NK-92 treated with Interleukin-12 subunit alpha and Interleukin-12 subunit beta, amount 100 ng/mL, for 24 hours (cell line): ENCODE results near the gene IRS1.
A peak's percentile ranks its signal among the peaks of the same experiment; 100 is the strongest.

Experiments
- DNase-seq: peaks from one replicate; lab custom pipeline; 2025; lab: John Stamatoyannopoulos, UW

Gene IRS1

DNA sequence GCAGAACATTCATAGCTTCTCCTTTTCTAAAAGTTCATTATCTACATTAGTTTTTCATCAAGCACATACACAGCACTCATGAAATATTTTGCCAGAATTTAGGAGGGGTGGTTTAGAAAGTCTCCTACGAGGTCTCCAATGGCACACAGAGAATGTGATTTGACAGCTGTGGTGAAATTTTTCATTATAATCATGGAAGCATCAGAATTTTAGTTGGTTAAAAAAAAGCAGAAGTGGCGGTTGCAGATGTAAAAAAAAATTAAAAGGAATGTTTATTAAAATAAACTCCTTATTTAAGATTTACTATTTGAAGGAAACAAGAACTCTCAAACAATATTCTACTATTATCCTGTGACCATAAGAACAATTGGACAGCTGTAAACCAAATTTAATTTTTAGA, 25.4 kb upstream of the IRS1 start:
- no peak for DNase-seq

DNA sequence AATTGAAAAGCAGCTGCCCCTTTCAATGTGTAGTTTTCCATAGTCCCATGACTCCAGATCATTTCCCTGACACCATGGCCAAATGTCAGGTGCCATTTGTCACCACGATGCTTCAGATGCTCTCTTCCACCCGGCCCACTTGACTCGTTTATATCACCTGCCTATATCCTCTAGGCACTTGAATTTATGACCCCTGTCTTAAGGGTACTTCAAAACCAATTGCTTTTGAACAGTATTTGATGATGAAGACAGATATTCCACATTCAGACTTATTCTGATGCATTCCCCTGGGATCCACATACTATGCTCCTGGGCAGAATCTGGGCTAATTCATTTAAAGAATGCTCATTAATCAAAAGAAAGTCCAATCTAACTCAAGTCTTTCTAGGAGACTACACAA, 19.3 kb upstream of the IRS1 start:
- DNase-seq: no peak

DNA sequence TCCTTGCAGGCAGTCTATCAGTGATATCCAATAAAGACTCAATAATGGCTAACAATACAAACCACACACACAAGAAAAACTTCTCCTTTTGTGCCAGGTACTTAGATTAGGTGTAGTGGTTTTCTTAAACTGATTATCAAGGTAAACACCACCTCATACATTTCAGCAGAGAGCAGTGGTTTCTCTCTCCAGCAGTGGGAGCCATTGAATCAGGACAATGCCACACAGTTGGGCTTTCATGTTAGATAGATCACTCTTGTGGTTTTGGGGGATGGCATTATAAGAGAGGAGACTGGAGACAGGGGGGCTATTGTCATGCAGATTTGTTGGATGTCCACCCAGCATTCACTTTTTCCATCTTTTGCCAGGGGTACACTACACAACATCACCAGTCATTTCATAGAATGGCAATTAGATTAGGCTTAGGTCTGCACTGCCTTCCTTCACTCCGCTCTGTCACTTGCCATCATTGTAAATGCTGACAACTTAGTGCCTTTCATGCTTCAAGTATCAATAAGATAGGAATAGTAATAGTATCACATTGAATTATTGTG, 13.6 kb upstream of the IRS1 start:
- no peak for DNase-seq

- no peak for DNase-seq
Observed at GRCh38 chr2:226803410-226803809, 3.8 kb upstream of the IRS1 start.

DNA sequence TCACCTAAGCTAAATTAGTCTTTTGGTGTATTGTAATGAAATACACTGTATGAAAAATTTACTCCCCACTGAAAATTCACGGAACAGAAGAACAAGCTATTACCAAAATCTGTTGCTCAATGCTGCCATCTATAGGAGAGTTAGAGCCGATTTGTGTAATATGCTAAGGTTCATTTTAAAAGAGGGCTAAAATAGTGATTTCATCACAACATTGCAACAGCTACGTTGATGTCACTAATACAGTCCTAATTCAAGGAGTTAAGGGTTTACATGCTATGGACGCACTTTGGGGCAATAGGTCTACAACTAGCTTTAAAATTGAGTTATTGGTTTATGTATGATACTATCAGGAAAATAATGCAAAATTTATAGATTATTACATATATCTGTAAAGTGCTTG, 3.0 kb upstream of the IRS1 start:
- no peak for DNase-seq

GRCh38 chr2:226800941-226801784, 1.5 kb upstream of the IRS1 start:
- peak; percentile 83 for DNase-seq

- DNase-seq: peak; percentile 50
Observed at GRCh38 chr2:226799976-226800940, 638 bp upstream of the IRS1 start.

DNA sequence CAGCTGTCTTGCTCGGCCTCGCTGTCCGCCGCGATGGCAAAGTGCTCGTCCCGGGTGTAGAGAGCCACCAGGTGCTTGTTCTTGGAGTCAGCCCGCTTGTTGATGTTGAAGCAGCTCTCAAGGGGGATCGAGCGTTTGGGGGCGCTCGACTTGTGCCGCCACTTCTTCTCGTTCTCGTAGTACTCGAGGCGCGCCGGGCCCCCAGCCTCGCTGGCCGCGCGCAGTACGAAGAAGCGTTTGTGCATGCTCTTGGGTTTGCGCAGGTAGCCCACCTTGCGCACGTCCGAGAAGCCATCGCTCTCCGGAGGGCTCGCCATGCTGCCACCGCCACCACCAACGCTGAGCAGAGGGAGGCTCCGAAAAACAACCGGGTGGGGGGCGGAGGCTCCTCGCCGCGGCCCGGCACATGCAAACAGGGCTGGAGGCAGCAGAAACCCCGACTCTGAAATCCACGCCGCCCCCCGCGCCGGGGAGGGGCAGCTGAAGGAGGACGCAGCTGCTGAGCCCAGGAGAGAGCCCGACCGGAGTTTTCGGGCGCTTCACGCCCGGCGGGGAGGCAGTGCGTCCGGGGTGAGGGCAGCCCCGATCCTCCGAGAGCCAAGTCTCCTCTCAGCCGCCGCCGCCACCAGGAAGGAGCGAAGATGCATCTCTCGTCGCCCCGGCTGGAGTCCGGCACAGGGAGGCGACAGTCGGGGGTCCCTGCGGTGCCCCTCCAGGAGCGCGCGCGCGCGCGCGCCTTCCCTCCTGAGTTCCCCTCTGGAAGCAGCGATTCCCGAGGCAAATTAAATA, 1.0 kb downstream of the IRS1 start:
- DNase-seq: no peak

DNA sequence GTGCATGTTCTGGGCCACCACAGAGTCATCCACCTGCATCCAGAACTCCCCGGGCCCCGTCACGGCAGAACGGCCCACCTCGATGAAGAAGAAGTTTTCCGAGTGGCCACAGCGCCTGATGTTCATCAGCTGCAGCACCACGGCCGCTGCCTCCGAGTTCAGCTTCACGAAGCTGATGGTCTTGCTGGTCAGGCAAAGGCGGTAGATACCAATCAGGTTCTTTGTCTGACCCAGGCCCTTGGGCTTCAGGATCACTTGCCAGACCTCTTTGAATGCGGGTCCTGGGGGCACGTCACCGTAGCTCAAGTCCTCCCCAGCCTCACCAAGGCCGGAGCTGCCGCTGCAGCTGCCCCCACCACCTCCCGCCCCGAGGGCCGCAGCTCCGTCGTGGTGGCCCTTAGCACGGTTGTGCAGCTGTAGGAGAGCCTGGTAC, 1.6 kb downstream of the IRS1 start:
- DNase-seq: no peak

GRCh38 chr2:226797289-226797988, 2.2 kb downstream of the IRS1 start:
- no peak for DNase-seq

DNA sequence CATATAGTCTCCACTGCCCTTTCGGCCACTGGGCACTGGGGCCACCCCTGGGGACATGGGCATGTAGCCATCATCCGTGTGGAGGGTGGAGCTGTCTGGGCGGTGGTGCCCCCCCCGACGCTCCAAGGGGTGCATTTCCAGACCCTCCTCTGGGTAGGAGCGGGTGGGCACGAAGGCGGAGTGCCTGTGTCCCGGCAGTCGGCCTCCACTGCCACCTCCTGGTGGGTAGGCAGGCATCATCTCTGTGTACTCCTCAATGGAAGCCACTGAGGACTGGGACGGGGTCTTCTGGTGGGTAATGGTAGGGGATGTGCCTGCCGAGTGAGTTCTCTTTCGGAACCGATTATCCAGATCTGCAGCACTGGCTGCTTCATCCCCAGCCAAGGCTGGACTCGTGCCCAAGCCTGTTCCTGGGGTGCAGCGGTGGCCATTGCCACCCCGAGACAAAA, 2.8 kb downstream of the IRS1 start:
- DNase-seq: no peak

DNA sequence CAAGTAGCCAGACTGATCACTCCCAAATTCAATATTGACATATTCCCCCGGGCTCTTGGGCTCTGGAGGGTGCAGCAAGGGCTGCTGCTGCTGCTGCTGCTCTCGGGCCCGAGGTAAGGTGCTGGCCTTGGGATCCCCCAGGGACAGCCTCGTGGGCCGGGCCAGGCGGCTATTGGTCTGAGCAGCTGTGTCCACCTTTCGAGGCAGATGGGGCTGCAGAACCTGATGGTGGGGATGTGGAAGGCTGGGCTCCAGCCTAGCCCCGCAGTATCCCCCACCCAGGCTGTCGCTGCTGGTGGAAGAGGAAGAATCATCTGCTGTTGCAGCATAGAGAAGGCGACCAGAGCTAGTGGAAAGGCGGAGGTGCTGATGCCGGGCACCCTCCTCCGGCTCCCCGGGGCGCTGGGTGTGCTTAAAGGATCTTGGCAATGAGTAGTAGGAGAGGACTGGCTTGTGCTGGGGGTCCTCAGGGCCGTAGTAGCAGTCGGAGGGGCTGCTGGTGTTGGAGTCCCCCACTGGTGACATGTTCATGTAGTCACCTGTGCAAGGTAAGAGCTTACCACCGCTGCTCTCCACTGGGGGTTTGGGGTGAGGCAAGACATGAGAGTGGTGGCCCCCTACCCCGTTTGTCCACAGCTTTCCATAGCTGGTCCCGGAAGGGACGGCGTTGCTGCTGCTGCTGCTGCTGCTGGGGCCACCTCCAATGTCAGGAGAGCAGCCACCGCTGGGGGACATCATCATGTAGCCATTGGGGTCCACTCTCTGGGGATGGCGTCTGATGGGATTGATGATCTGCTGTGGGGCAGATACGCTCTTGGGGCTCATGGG, 3.4 kb downstream of the IRS1 start:
- no peak for DNase-seq

DNA sequence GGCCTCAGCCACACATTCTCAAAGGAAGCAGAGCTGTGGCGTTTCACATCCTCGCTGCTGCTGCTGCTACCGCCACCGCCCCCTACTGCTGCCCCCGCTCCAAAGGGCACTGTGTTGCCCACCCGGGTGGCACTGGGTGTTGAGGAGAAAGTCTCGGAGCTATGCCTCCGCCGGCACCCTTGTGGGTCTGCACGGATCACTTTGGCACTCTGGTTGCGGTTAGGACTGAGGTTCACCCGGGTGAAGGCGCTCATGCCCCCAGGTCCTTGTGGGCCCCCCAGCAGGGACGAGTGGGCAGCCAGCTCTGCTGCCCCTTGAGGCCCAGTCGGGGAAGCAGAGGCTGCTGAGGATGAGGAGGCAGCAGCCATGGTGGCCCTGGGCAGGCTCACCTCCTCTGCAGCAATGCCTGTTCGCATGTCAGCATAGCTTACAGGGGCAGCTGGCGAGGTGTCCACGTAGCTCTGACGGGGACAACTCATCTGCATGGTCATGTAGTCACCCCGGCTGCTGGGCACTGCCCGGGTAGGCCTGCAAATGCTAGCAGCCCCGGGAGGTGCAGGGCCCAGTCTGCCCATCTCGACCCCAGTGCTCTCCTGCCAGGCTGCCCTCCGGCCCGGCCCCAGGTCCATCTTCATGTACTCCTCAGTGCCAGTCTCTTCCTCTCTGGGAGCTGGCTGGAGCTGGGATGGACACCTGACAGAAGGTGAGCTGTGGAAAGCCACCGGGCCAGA, 4.2 kb downstream of the IRS1 start:
- no peak for DNase-seq

DNA sequence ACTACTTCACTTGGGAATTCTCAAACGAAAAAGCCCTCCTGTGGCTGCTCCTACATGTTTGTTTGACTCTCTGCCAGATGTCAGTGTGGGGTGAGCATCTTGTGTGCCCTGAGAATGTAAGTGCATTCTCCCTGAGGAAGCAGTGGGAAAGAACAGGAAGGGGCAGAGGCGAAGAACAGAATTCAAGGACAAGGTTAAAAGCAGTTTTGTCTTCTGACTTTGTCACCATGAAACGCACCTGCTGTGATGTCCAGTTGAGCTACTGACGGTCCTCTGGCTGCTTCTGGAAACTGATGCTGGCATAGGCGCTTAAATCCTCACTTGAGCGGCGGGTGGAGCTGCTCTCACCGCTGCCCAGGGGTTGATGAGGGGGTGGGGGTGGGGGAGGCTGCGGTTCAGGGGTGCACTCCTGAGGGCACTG, 4.9 kb downstream of the IRS1 start:
- DNase-seq: no peak

DNA sequence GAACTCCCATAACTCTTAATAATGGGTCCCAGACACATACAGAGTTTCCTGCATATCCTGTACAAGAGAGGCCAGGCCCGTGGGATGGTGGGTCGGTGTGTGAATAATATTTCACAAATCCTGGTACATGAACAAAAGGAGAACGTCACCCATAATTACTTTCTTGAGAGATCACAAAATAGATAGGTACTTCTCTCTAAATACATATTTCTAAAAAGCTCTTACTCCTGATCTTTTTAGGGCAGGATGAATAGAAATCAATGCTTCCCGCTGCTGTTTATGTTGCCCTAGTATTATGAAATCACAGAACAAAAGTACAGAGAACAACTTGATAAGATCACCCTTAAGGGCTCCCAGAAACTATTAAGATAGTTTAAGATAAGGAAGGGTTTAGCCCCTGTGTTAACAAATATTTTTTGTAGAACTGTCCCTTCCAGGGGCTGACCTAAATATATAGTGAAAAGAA, 5.4 kb downstream of the IRS1 start:
- DNase-seq: no peak

DNA sequence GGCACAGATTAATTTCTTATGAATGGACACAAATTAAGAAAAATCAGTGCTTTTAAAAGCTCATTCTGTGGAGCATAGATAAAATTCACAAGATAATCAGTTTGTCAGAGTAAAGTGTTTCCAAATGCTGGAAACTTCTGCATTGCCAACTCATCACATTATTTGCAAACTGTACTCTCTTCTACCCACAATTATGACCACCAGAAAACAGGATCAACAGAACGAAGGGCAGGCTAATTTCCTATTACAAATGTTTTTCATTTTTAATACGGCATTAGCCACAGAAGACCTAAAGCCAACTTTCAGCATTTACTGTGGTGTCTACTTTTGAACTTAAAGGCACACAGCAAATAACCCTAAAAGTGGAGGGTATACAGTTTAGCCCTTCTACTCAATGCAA, 6.0 kb downstream of the IRS1 start:
- no peak for DNase-seq

- DNase-seq: no peak
Observed at GRCh38 chr2:226792155-226792881, 7.3 kb downstream of the IRS1 start.

DNA sequence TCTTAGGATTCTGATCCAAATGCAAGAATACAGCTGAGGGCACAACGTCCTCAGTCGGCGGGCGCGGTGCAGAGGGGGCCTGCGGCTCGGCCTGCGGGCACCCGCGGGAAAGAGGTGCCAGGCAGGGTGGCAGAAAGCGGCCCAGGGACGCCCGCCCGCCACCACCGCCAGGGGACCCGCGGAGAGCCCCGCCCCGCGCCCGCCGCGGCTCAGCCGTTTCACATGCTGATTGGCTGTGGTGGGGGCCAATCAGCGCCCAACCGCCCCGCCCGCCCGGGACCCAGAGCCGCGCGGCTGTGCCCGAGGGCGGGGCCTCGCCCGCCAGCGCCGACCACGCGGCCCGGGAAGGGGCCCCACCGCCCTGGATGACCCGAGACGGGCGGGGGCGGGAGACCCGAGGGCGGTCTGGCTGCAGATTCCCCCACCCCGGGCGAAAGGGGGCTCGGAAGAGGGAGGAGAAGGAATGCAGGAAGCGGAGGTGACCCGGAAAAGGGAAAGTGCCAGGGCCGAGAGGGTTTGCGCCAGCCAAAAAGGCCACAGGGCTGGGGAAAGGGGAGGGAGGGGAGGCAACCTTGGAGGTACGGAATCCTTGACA, 8.0 kb downstream of the IRS1 start:
- DNase-seq: peak; percentile 77
